Keratinocyte (primary cell): ENCODE results near the gene TM7SF3. TPM values are rescaled to one million over a fixed set of nuclear protein-coding genes. Genes with fewer than 3 reads are reported as not detected.

Experiments
- DNase-seq: peaks from one replicate; pipeline ENCODE4 v3.0.0-alpha.2; 2011; ENCODE audit warnings: low read depth, missing footprints, low spot score
- FAIRE-seq: peaks from 2 replicates; lab custom pipeline; 2011; peaks lifted over from hg19 to GRCh38; lab: Jason Lieb, UNC
- H2AFZ ChIP-seq: 2 replicates; pipeline ENCODE4 v1.6.0; 2012; ENCODE audit warnings: low read length, control low read depth, inconsistent platforms; ENCODE audit not compliant: control insufficient read depth
- H3K27ac ChIP-seq: 2 replicates; pipeline ENCODE4 v1.5.1; 2011; ENCODE audit warnings: low read length; ENCODE audit not compliant: control insufficient read depth, insufficient read depth
- H3K27me3 ChIP-seq: 3 replicates; pipeline ENCODE4 v1.6.0; 2011; ENCODE audit warnings: low read length; ENCODE audit not compliant: control insufficient read depth, insufficient read depth; ENCODE audit errors: extremely low read depth
- H3K36me3 ChIP-seq, 2 experiments: 2 replicates in 1 of 2; 3 replicates in 1 of 2; pipeline ENCODE4 v1.5.1; 2011; ENCODE audit warnings: low read length in 2 of 2, mild to moderate bottlenecking in 1 of 2; ENCODE audit not compliant: control insufficient read depth in 2 of 2, insufficient read depth in 2 of 2; ENCODE audit errors: extremely low read depth in 1 of 2
- H3K4me1 ChIP-seq: 3 replicates; pipeline ENCODE4 v1.5.1; 2011; ENCODE audit warnings: low read length; ENCODE audit not compliant: control insufficient read depth, insufficient read depth; ENCODE audit errors: extremely low read depth
- H3K4me2 ChIP-seq: 3 replicates; pipeline ENCODE4 v1.6.0; 2011; ENCODE audit warnings: low read depth, low read length; ENCODE audit not compliant: control insufficient read depth, insufficient read depth; ENCODE audit errors: extremely low read depth
- H3K4me3 ChIP-seq, 3 experiments: fragments of 200-600 bp in 1 of 3; sonication (generic) in 1 of 3; 2 replicates in 2 of 3; 3 replicates in 1 of 3; pipeline ENCODE4 v1.5.1; 2011 to 2016; ENCODE audit warnings: low read length in 3 of 3, mild to moderate bottlenecking in 3 of 3, control low read depth in 2 of 3, inconsistent platforms in 1 of 3, low read depth in 1 of 3, mixed read lengths in 1 of 3, mixed run types in 1 of 3, moderate library complexity in 1 of 3; ENCODE audit not compliant: control insufficient read depth in 2 of 3, insufficient read depth in 2 of 3; ENCODE audit errors: extremely low read depth in 1 of 3
- H3K79me2 ChIP-seq: 2 replicates; pipeline ENCODE4 v1.6.0; 2012; ENCODE audit warnings: low read length; ENCODE audit not compliant: control insufficient read depth, insufficient read depth
- H3K9ac ChIP-seq: 3 replicates; pipeline ENCODE4 v1.6.0; 2011; ENCODE audit warnings: low read length; ENCODE audit not compliant: control insufficient read depth, insufficient read depth; ENCODE audit errors: extremely low read depth
- H3K9me1 ChIP-seq: 3 replicates; pipeline ENCODE4 v1.6.0; 2011; ENCODE audit warnings: low read length; ENCODE audit not compliant: control insufficient read depth, insufficient read depth; ENCODE audit errors: extremely low read depth
- H3K9me3 ChIP-seq: 2 replicates; pipeline ENCODE4 v1.5.1; 2012; ENCODE audit warnings: low read depth, low read length; ENCODE audit not compliant: control insufficient read depth
- H4K20me1 ChIP-seq: 3 replicates; pipeline ENCODE4 v1.6.0; 2011; ENCODE audit warnings: low read length; ENCODE audit not compliant: control insufficient read depth, insufficient read depth; ENCODE audit errors: extremely low read depth
- EZH2 ChIP-seq: IDR thresholded peaks from one replicate; pipeline ENCODE4 v1.6.1; 2012; ENCODE audit warnings: inconsistent platforms, mild to moderate bottlenecking, low read length, moderate library complexity
- dilution Hi-C: fragments of 300-500 bp; cut with MboI; formaldehyde crosslinking; loops from one replicate; pipeline ENCODE4 v1.7.0; 2020; ENCODE audit warnings: low sequenced_read_pairs; ENCODE audit not compliant: extremely low pct_ligation_motif_present
- polyA plus RNA-seq, 5 experiments: library from polyadenylated mRNA; depleted of rRNA in 3 of 5; stranded (reverse) in 3 of 5; stranded (forward) in 1 of 5; unstranded in 1 of 5; fragments of >200 nt; gene quantifications; 1 replicate in 1 of 5; 2 replicates in 3 of 5; 3 replicates in 1 of 5; pipeline versions ENCODE4 v1.2.1 to v1.2.3, GENCODE V29; 2011 to 2012; ENCODE audit warnings: missing spikeins in 2 of 5, low read depth in 1 of 5, low replicate concordance in 1 of 5
- TF ChIP-seq, protein P1 (sequence below), 3 experiments: IDR thresholded peaks in 1 of 3; conservative IDR thresholded peaks in 1 of 3; optimal IDR thresholded peaks in 1 of 3; 2 replicates in 2 of 3; 3 replicates in 1 of 3; pipeline versions ENCODE3 to v1.5.1; 2011; ENCODE audit warnings: low read length in 3 of 3, mild to moderate bottlenecking in 3 of 3, moderate library complexity in 2 of 3, control low read depth in 1 of 3, inconsistent platforms in 1 of 3; ENCODE audit not compliant: insufficient read depth in 2 of 3; ENCODE audit errors: extremely low read depth in 1 of 3

The TM7SF3 gene
- polyA plus RNA-seq, 1 donor (not counting 4 experiments of a cell fraction or from before 2014, with no cell fraction given): 407 TPM

DNA sequence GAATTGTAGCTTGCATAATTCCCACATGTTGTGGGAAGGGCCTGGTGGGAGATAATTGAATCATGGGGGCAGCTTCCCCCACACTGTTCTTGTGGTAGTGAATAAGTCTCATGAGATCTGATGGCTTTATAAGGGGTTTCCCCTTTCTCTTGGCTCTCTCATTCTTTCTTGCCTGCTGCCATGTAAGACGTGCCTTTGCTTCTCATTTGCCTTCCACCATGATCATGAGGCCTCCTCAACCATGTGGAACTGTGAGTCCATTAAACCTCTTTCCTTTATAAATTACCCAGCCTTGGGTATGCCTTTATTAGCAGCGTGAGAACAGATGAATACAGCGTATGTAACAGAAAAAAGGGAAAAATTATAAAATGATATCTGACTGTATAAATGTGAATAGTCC is 47.1 kb upstream of the TM7SF3 start:
- TF ChIP-seq, protein P1, sequence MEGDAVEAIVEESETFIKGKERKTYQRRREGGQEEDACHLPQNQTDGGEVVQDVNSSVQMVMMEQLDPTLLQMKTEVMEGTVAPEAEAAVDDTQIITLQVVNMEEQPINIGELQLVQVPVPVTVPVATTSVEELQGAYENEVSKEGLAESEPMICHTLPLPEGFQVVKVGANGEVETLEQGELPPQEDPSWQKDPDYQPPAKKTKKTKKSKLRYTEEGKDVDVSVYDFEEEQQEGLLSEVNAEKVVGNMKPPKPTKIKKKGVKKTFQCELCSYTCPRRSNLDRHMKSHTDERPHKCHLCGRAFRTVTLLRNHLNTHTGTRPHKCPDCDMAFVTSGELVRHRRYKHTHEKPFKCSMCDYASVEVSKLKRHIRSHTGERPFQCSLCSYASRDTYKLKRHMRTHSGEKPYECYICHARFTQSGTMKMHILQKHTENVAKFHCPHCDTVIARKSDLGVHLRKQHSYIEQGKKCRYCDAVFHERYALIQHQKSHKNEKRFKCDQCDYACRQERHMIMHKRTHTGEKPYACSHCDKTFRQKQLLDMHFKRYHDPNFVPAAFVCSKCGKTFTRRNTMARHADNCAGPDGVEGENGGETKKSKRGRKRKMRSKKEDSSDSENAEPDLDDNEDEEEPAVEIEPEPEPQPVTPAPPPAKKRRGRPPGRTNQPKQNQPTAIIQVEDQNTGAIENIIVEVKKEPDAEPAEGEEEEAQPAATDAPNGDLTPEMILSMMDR (optimal IDR thresholded peaks at IDR 0.05 in 1 of 3, IDR thresholded peaks at IDR 0.05 in 1 of 3, conservative IDR thresholded peaks at IDR 0.05 in 1 of 3; ENCODE audit: extremely low read depth in 1 of 3, insufficient read depth in 2 of 3, low read length in 3 of 3): no peak
- TF ChIP-seq EZH2: no peak
- H3K9ac ChIP-seq: no peak overlapping the region
- H3K27me3 ChIP-seq: no peaks in the 10 kb centered on the region
- no peak overlapping the region for H3K27ac ChIP-seq
- no peaks in the 10 kb centered on the region for H3K9me1 ChIP-seq
- dilution Hi-C loops: no loop called here
- H3K36me3 ChIP-seq: peaks cover 0 to 1% of the 10 kb centered on the region in 2 experiments
- H4K20me1 ChIP-seq: no peaks in the 10 kb centered on the region
- H3K4me1 ChIP-seq: no peaks in the 10 kb centered on the region
- no peak for FAIRE-seq
- no peaks in the 10 kb centered on the region for H3K79me2 ChIP-seq
- no peak overlapping the region for H3K4me2 ChIP-seq
- no peak overlapping the region for H3K4me3 ChIP-seq
- H3K9me3 ChIP-seq: no peaks in the 10 kb centered on the region
- no peak for DNase-seq
- H2AFZ ChIP-seq: no peak overlapping the region

GRCh38 chr12:27060740-27061139 is 46.6 kb upstream of the TM7SF3 start:
- DNase-seq (no peak), FAIRE-seq (no peak)
- Histone ChIP-seq H3K79me2 (no peaks in the 10 kb centered on the region), H3K9ac (no peak overlapping the region), H3K4me1 (no peaks in the 10 kb centered on the region), H3K36me3 (peaks cover 0 to 1% of the 10 kb centered on the region in 2 experiments), H3K4me3 (no peak overlapping the region), H3K27ac (no peak overlapping the region), H3K4me2 (no peak overlapping the region), H3K9me3 (no peaks in the 10 kb centered on the region), H2AFZ (no peak overlapping the region), H4K20me1 (no peaks in the 10 kb centered on the region), H3K27me3 (no peaks in the 10 kb centered on the region), H3K9me1 (no peaks in the 10 kb centered on the region)
- dilution Hi-C loops: no loop called here
- TF ChIP-seq EZH2: no peak
- TF ChIP-seq, protein P1 (optimal IDR thresholded peaks at IDR 0.05 in 1 of 3, IDR thresholded peaks at IDR 0.05 in 1 of 3, conservative IDR thresholded peaks at IDR 0.05 in 1 of 3; ENCODE audit: extremely low read depth in 1 of 3, insufficient read depth in 2 of 3, low read length in 3 of 3): no peak
